D721Med (cell line): Measurements from ENCODE around the gene HNRNPL.
"Not testable (repeated sequence)": the region's sequence is repeated elsewhere in the genome, so short reads cannot be mapped to it uniquely, and the experiment has no call there.

Source experiments
- DNase-seq: peaks from one replicate; pipeline ENCODE4 v3.0.0; 2011; ENCODE audit warnings: low spot score; ENCODE audit not compliant: insufficient read length
- FAIRE-seq: peaks from 2 replicates; lab custom pipeline; 2011; peaks lifted over from hg19 to GRCh38; lab: Jason Lieb, UNC
- CTCF ChIP-seq: IDR thresholded peaks from 2 replicates; pipeline ENCODE4 v1.5.1; 2012; ENCODE audit warnings: mild to moderate bottlenecking, control low read depth; ENCODE audit not compliant: insufficient read depth; ENCODE audit errors: missing control alignments

Gene HNRNPL

GRCh38 chr19:38812009-38812840, 37.6 kb downstream of the HNRNPL start:
- FAIRE-seq = no peak
- TF ChIP-seq CTCF = no peak
- DNase-seq = no peak

GRCh38 chr19:38809592-38810252, 40.1 kb downstream of the HNRNPL start:
- no peak for DNase-seq
- no peak for FAIRE-seq
- no peak for TF ChIP-seq CTCF

GRCh38 chr19:38808741-38809140, 41.0 kb downstream of the HNRNPL start:
- no peak for TF ChIP-seq CTCF
- DNase-seq (no peak), FAIRE-seq (no peak)

GRCh38 chr19:38807374-38808098, 42.2 kb downstream of the HNRNPL start:
- FAIRE-seq = not testable (repeated sequence)

GRCh38 chr19:38806371-38806770, 43.4 kb downstream of the HNRNPL start:
- FAIRE-seq (no peak), DNase-seq (no peak)
- TF ChIP-seq CTCF = no peak

More at GRCh38 chr19:38807374-38808098, 42.2 kb downstream of the HNRNPL start:
- not testable (repeated sequence) for DNase-seq

GRCh38 chr19:38805180-38805579, 44.6 kb downstream of the HNRNPL start:
- DNase-seq (no peak), FAIRE-seq (no peak)
- no peak for TF ChIP-seq CTCF

GRCh38 chr19:38803543-38803942, 46.2 kb downstream of the HNRNPL start:
- DNase-seq (no peak), FAIRE-seq (no peak)
- no peak for TF ChIP-seq CTCF
